ENCODE data around the gene LCOR.

The LCOR gene

GRCh38 chr10:96890172-96890513 is 58.0 kb downstream of the LCOR start:
- DNase-seq (ENCODE audit: low read depth in 2 of 2) = no peak

- DNase-seq (ENCODE audit: low read depth in 2 of 2) = no peak
These were observed 58.5 kb downstream of the LCOR start for GRCh38 chr10:96890580-96890979.

- DNase-seq (ENCODE audit: low read depth in 2 of 2) = no peak
These were observed 59.7 kb downstream of the LCOR start for GRCh38 chr10:96891840-96892239.

- DNase-seq (ENCODE audit: low read depth in 2 of 2) = no peak
These were observed 63.7 kb downstream of the LCOR start for GRCh38 chr10:96895662-96896424.

- DNase-seq (ENCODE audit: low read depth in 2 of 2) = no peak
These were observed 64.9 kb downstream of the LCOR start for GRCh38 chr10:96896884-96897589.

- no peak for DNase-seq (ENCODE audit: low read depth in 2 of 2)
These were observed 70.0 kb downstream of the LCOR start for GRCh38 chr10:96902117-96902516.

- no peak for DNase-seq (ENCODE audit: low read depth in 2 of 2)
These were observed 70.7 kb downstream of the LCOR start for GRCh38 chr10:96902731-96903358.

- DNase-seq (ENCODE audit: low read depth in 2 of 2) = no peak
These were observed 72.5 kb downstream of the LCOR start for GRCh38 chr10:96904648-96905047.

- DNase-seq (ENCODE audit: low read depth in 2 of 2) = no peak
These were observed 74.8 kb downstream of the LCOR start for GRCh38 chr10:96906864-96907263.

- no peak for DNase-seq (ENCODE audit: low read depth in 2 of 2)
These were observed 78.6 kb downstream of the LCOR start for GRCh38 chr10:96910488-96911395.

- no peak for DNase-seq (ENCODE audit: low read depth in 2 of 2)
These were observed 80.3 kb downstream of the LCOR start for GRCh38 chr10:96912405-96912804.

- DNase-seq (ENCODE audit: low read depth in 2 of 2) = no peak
These were observed 81.8 kb downstream of the LCOR start for GRCh38 chr10:96913906-96914305.

GRCh38 chr10:96917628-96918027 is 85.5 kb downstream of the LCOR start:
- no peak for DNase-seq (ENCODE audit: low read depth in 2 of 2)

- DNase-seq (ENCODE audit: low read depth in 2 of 2) = no peak
These were observed 86.3 kb downstream of the LCOR start for GRCh38 chr10:96918214-96919002.

- no peak for DNase-seq (ENCODE audit: low read depth in 2 of 2)
These were observed 87.8 kb downstream of the LCOR start for GRCh38 chr10:96919785-96920430.

- no peak for DNase-seq (ENCODE audit: low read depth in 2 of 2)
These were observed 89.6 kb downstream of the LCOR start for GRCh38 chr10:96921655-96922054.

GRCh38 chr10:96922978-96923948 is 91.2 kb downstream of the LCOR start:
- no peak for DNase-seq (ENCODE audit: low read depth in 2 of 2)

- DNase-seq (ENCODE audit: low read depth in 2 of 2) = no peak
These were observed 92.8 kb downstream of the LCOR start for GRCh38 chr10:96924861-96925260.

GRCh38 chr10:96930469-96930868 is 98.4 kb downstream of the LCOR start:
- DNase-seq (ENCODE audit: low read depth in 2 of 2) = no peak

Data from stimulated activated CD8-positive, alpha-beta memory T cell treated with anti-CD3 and anti-CD28 coated beads, Interleukin-2, amount 100 ng/mL, for 48 hours (primary cell).